ENCODE measurements around the gene NR6A1.

Gene NR6A1

DNA sequence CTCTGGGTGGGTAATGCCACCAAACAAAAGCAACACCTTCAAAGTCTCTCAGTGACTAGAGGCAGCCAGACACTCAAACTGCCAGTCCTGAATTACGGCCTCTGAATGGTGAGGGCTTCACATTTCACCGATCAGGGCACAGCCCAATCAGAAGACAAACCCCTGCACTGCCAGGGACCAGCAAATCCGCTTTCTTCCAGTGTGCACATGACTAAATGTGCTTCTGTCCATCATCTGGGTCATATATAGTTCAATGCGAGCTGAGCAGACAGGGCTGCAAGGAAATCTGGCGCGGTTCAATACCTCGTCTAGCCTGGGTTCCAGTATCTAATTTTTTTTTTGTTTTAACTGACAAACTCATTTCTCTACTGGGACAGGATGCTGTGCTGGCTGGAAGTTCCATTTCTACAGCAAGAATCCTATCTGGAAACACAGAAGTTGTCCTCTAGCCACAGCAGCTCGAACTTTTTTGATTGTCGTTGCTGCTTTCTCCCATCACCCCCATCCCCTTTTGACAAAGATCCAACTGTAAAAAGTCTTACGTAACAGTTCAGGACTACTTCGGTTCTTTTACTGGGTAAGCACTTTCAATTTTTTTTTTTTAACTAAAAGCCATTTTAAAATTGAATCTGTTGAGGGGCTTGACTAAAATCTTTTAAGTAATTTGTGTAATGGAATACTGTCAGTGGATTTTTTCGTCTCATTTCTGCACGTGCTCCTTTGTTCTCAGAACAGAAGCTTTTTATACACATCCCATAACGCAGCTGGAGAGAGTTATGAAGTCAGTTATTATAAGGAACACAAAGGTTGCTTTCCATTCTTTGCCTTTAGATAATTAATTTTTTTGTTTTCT, 112.7 kb downstream of the NR6A1 start:
- peak in 2 of 3 donors; percentile 23 to 35 for DNase-seq (ENCODE audit: low read depth in 3 of 3)

DNA sequence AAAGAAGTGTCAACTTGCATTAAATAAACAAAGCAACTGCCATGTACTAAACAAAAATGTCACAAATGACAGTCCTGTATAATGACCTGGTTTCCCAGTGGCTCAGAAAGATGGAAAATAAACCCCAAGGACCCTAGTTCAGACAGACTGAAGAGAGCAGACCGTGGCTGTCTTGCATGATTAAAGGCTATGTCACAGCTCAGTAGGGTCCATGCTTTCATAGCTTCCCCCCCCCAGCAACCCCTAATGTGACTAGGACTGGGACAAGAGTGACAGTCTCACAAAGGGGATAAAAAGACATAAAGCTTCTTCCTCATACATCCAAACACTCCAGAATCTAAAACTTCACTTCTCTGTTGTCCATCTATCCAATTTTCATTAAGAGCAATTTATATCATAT, 113.6 kb downstream of the NR6A1 start:
- no peak for DNase-seq (ENCODE audit: low read depth in 3 of 3)

DNA sequence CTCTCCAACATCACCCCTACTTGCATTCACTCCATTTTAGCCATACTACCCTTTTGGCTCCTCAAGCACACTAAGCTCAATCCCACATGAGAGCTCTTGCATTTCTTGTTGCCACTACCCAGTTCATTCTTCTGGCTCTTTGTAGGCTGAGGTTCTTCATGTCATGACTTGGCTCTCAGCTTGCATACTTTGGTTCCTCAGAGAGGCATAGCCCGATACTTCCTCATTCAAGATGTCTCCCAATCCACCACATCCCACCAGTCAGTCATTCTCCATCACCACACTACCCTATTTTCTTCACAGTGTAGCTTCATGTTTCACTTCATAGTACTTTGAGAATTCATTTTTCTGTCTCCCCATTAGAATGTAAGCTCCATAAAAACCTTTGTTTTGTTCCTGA, 116.7 kb downstream of the NR6A1 start:
- no peak for DNase-seq (ENCODE audit: low read depth in 3 of 3)

DNA sequence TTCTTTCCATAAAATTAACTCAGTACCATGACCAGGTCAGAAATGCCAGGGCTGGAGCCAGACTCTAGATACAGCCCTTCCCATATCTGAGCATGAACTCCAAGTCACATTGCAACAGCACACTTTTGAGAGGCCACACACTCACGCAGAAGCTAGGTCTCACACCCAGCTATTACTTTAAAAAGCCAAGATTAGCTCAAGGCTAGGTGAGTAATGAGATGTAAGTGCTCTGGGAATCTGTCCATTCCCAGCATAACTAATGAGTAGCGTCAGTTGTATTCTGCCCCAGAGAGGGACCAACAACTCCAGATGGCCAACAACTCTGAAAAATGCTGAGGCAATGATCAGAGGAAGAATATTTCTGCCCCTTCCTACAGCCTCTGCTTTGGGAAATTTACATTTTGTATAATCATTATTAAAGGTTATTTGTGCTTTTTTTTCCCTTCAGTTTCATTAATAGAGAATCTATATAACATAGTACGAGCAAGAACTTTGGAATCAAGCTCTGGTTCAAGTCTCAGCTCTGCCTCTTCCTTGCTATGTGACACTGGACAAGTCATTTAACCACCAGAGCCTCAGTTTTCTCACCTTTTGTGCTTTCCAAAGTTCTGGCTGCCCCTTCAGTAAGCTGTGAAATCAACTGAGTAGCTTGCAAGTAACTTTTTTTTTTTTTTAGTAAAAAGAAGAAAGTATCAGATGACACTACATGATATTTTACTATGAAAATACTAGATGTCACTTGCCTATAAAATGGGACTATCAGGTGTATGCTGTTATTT, 118.3 kb downstream of the NR6A1 start:
- no peak for DNase-seq (ENCODE audit: low read depth in 3 of 3)

DNA sequence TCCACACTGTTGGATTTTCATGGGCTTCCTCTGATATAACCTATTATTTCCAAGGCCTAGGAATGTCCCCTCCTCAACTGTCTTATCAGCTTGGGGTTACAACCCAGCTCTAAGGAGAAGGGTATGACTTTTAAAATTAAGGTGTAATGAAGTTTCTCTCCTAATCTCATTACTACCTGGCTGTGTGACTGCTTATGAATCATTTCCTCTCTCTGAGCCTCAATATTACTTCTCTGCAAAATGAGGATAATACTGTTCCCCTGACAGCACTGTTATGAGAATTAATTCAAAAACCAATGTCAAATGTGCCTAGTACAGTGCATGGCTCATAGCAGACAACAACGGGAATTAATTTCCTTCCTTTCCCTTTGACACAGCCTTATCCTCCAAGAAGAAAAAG, 118.9 kb downstream of the NR6A1 start:
- no peak for DNase-seq (ENCODE audit: low read depth in 3 of 3)

DNA sequence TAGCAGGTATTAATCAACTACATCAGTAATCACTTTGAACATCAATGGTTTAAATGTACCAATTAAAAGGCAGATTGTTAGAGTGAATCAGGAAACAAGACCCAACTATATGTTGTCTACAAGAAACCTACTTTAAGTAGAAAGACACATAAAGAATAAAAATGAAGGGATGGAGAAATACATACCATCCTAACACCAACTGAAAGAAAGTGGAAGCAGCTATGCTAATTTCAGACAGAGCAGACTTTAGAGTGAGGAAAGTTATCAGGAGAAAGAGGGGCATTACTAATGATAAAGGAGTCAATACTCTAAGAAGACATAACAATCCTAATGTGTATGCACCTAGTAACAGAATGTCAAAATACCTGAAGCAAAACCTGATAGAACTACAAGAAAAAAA, 125.8 kb downstream of the NR6A1 start:
- DNase-seq (ENCODE audit: low read depth in 3 of 3): no peak

DNA sequence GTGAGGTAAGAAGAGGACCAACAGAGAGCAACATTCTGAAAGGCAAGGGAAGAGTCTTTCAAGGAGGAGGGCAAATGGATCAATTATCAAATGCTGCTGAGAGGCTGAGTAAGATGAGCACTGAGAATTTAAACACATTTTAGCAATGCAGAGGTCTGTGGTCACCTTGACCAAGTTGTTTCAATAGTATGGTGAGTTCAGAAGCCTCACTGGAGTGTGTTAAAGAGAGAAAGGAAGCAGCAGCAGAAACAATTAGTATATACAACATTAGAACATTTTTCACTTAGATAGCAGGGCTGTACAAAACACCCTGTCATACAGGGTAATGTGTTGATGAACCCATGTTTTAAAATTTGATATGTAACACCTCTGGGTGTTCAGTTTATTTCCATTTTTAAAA, 131.5 kb downstream of the NR6A1 start:
- no peak for DNase-seq (ENCODE audit: low read depth in 3 of 3)

DNA sequence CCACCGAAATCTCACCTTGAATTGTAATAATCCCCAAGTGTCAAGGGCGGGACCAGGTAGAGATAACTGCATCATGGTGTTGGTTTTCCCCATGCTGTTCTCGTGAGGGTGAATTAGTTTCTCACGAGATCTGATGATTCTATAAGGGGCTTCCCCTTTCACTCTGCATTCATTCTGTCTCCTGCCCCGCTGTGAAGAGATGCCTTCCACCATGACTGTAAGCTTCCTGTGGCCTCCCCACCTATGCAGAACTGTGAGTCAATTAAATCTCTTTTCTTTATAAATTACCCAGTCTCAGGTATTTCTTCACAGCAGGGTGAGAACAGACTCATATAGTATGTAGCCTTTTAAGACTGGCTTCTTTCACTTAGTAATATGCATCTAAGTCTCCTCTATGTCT, 135.8 kb downstream of the NR6A1 start:
- DNase-seq (ENCODE audit: low read depth in 3 of 3): no peak

DNA sequence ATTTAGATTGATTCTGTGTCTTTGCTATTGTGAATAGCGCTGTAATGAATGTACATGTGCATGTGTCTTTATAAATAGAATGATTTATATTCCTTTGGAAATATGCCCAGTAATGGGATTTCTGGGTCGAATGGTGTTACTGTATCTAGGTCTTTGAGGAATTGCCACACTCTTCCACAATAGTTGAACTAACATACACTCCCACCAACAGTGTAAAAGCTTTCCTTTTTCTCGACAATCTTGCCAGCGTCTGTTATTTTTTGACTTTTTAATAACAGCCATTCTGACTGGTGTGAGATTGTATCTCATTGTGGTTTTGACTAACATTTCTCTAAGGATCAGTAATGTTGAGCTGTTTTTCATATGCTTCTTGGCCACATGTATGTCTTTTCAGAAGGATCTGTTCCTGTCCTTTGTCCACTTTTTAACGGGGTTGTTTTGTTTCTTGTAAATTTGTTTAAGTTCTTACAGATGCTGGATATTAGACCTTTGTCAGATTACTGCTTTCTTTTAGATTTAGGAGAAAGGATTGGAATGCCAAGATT, 139.0 kb downstream of the NR6A1 start:
- no peak for DNase-seq (ENCODE audit: low read depth in 3 of 3)

DNA sequence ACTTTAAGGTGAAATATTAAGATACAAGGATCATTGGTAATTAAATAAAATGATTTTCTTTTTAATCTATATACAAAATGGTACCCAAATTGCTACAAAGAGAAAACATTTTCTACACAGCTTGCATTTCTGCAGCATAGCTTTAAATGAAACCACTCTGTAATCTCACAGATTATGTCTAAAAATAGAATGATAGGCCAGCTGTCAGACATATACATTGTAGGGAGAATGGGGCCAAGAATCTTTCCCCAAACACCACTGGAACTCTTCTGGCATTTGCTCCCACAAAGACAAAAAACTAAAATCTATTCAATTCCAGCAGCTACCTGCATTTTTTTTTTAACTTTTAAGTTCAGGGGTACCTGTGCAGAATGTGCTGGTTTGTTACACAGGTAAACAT, 139.8 kb downstream of the NR6A1 start:
- no peak for DNase-seq (ENCODE audit: low read depth in 3 of 3)

DNA sequence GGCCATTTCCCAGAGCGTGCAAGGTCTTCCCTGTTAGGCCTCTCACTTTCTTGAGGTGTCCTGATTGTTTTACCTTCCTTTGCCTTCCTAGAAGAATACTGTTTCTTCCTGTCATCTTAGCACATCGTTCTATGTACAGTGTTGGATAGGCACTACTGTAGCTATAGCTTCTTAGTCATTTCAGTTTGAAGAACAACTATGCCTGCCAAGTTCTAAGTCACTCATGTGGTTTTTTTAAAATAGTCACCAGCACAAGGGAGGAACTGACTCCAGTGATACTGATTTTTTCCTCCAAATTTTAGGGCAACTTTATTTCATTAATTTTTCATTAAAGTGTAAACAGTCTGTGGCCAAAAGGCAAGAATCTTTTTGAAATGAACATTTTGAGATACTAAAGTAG, 141.5 kb downstream of the NR6A1 start:
- DNase-seq (ENCODE audit: low read depth in 3 of 3): no peak

DNA sequence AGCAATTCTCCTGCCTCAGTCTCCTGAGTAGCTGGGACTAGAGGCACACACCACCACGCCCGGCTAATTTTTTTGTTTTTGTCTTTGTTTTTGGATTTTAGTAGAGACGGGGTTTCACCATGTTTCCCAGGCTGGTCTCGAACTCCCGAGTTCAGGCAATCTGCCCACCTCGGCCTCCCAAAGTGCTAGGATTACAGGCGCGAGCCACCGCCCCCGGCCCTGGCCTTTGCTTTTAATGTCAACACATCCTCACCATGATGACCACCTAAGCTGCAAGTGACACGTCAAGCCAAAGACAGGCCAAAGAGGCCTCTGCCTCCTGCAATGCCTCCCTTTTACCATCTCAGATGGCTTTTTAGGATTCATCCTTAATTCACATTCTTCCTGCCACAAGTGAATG, 142.4 kb downstream of the NR6A1 start:
- no peak for DNase-seq (ENCODE audit: low read depth in 3 of 3)

DNA sequence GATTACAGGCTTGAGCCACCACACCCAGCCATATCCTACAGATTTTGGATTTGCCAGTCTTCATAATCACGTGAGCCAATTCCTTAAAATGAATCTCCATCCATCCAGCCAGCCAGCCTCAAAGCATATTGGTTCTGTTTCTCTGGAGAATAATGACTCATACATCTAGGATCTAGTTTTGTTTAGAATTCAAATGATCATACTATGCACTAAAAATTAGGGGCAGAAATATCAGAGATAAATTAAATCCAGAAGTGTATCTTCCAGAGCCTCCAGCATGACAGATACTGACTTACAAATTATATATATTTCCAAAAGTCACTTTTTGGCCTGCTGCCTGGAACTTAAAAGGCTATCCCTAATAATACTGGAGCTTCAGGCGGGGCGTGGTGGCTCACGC, 144.8 kb downstream of the NR6A1 start:
- no peak for DNase-seq (ENCODE audit: low read depth in 3 of 3)

DNA sequence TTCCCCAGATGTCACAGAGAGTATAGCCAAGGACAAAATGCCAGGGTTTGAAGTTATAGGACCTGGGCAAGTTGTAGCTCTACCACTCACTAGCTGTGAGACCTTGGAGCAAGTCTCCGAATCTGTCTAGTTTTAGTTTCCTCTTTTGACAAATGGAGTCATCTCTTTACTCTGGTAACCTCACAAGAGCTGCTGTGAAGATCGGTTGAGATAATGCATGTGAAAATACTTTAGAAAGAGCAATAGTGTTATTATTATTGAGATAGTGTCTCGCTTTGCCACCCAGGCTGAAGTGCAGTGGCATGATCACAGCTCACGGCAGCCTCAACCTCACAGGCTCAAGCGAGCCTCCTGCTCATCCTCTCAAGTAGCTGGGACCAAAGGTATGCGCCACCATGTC, 146.0 kb downstream of the NR6A1 start:
- DNase-seq (ENCODE audit: low read depth in 3 of 3): no peak

DNA sequence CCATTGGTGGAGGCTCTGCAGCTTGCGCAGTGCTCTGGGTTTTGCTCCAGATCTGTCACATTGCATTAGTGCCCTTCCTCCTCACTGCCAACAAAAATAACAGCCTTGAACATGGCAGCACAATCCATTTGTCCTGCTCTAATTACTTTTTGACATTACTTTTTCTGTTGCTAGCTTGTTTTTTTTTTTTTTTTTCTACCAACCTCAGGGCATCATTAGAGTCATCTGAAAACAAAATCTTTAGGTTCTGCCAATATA, 146.4 kb downstream of the NR6A1 start:
- no peak for DNase-seq (ENCODE audit: low read depth in 3 of 3)

DNA sequence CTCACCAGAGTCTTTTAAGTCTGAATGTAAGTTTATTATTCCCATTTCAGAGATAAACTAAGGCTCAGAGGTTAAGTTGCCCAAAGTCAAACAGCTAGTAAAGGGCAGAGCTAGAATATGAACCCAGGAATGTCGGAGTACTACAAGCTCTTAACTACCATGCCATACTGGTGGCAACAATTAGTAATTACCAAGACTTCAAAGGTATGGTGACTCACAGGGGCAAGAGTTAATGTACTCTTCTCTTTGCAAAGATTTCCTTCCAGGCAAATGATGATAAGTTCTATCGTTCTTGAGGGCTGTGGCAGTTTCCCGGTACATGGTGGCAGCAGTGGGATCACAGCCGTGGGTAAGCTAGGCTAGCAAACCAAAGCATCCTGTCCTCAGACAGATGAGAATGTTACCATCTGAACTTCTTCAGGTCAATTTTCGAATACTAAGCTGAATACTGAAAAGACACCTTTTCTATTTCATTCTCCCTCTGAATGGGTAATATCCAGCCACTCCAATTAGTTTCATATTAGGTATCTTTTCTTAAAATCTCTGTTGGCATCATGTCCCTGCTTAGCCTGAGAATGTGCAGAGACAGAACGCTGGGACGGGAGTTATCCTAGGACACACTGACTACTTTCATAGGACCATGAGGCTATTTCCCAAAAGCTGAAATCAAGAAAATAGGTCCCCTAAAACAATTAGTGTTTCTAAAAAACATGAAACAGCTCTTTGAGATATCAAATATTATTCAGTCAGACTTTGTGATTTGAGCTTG, 147.0 kb downstream of the NR6A1 start:
- DNase-seq (ENCODE audit: low read depth in 3 of 3): no peak

DNA sequence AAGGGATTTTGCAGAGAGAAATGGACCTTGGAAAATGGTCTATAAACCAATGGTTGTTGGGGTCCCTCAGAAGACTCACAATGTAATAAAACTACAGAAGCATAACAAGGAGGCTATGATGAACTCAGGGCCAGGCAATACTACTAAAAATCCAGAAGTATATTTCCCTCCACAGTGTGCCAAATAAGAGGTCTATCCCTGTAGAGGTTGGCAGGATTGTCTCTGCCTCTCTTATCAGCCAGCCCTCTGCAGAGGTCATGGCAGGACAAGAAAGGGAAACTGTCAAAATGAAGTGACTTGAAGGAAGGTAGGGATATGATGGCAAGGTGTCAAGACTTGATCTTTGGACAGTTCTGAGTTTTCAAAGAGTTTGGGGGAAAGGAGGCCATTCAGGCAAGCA, 148.2 kb downstream of the NR6A1 start:
- no peak for DNase-seq (ENCODE audit: low read depth in 3 of 3)

DNA sequence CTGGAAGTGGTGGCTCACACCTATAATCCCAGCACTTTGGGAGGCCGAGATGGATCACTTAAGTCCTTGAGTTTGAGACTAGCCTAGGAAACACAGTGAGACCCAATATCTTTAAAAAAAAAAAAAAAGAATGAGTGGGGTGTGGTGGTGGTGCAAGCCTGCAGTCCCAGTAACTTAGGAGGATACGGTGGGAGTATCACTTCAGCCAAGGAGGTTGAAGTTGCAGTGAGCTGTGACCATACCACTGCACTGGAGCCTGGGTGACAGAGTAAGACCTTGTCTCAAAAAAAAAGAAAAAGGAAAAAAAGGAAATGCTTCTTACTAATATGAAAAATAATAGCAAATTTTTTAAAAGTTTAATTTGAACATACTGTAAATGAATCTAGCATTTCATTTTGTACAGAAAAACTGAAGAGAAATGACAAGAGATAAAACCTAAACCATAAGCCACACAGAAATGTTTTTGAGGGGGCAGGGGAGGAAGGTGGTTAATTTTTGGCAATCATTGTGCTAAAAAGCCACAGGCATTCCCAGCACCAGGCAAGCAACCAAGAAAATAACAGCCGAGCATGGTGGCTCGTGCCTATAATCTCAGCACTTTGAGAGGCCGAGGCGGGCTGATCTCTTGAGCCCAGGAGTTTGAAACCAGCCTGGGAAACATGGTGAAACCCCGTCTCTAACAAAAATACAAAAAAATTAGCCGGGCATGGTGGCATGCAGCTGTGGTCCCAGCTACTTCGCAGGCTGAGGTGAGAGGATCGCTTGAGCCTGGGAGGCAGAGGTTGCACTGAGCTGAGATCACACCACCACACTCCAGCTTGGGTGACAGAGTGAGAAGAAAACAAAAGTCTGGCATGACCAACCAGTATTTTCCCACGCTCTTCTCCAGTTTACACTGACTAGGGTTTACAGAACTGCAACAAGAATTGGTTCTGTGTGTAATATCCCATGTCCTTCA, 149.5 kb downstream of the NR6A1 start:
- DNase-seq (ENCODE audit: low read depth in 3 of 3): no peak

DNA sequence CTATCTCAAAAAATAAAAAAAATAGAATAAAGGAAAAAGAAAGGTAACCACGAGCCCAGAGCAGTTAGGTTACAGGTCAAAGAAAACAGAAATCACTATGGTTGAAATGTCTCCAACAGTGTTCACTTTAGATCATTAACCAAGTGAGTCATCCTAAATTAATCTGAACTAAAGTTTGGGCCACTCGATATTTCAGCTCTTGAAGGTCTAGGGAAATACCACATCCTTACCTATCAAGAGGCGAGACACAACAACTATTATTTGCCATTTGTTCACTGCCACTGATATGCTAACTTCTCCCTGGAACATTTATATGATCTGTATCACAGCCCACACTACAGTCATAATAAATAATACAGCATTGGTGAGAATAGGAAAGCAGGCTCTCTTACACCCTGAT, 152.6 kb downstream of the NR6A1 start:
- no peak for DNase-seq (ENCODE audit: low read depth in 3 of 3)

DNA sequence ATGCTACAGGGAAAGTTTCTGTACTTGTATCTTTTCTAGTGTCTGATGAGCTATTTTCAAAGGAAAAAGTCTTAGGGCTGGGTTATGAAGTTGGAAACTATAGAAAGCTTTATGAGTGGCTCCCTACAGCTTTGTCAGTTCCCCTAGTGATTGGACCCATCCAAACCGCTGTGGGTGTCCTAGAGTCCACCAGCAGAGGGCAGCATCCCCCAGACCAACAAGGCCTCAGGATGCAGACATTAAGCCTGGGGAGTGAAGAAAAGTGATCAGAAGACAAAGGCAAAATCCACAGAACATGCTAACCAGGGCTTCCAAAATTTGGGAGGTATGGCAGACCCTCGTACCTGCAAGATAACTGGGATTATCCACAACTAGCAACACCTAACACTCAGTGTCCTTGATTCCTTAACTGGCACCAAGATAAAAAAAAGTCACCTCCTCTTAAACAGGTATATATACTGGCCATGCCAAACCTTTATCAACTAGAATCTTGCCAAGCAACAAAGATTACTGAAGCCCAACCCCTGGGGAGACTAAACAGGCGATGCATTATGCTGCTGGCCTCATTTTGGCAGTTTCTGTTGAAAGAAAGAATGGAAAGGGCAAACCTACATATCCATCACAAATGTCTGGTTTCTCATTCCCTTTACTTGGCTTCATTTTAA, 153.5 kb downstream of the NR6A1 start:
- peak; percentile 61 to 74 (median 61) for DNase-seq (ENCODE audit: low read depth in 3 of 3)

DNA sequence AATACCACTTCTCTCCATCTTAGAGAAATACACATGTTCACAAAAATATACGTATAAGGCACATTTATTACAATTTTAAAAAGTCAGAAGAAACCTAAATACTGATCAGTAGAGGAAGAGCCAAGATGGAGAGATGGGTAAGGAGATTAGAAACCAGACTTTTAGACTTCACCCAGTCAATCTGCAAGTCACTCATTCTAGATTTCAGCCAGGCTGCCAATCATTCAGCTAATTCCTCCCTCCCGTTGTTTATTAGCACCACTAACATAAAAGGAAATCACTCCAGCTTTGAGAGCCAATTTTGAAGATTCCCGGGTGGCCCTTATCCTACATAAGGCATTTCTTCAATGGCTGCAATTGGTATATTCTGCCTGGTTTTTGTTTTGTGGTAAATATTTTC, 154.2 kb downstream of the NR6A1 start:
- DNase-seq (ENCODE audit: low read depth in 3 of 3): no peak
